T-helper 17 cell (primary cell): ENCODE results near the gene KLF16. TPM values are rescaled to one million over a fixed set of nuclear protein-coding genes. Genes with fewer than 3 reads are reported as not detected.
A peak's percentile ranks its signal among the peaks of the same experiment; 100 is the strongest.

Source experiments
- ATAC-seq: fragments of 150-1000 bp; cut with Tn5 transposase; 2 replicates; pipeline ENCODE4 v1.10.0; 2021; ENCODE audit warnings: mild to moderate bottlenecking, moderate library complexity
- DNase-seq, 3 donors: peaks; one replicate each; pipeline versions ENCODE4 v3.0.0 to v3.0.0-alpha.2; 2020 to 2021
- H3K9me3 ChIP-seq: one replicate; pipeline ENCODE4 v1.7.0; 2013; ENCODE audit warnings: low read length, mild to moderate bottlenecking; ENCODE audit not compliant: control insufficient read depth, poor library complexity, severe bottlenecking
- H3K27ac Mint-ChIP-seq: one replicate; pipeline ENCODE4 v1.8.0; 2022; ENCODE audit warnings: mild to moderate bottlenecking, moderate library complexity, mixed read lengths
- H3K27me3 Mint-ChIP-seq: one replicate; pipeline ENCODE4 v1.8.0; 2022; ENCODE audit warnings: mixed read lengths
- H3K36me3 Mint-ChIP-seq: one replicate; pipeline ENCODE4 v1.8.0; 2022; ENCODE audit warnings: low read depth, mixed read lengths
- H3K4me1 Mint-ChIP-seq: one replicate; pipeline ENCODE4 v1.8.0; 2022; ENCODE audit warnings: mild to moderate bottlenecking, mixed read lengths
- H3K4me3 Mint-ChIP-seq: one replicate; pipeline ENCODE4 v1.8.0; 2022; ENCODE audit warnings: mild to moderate bottlenecking, moderate library complexity, mixed read lengths
- total RNA-seq, 4 donors: library from RNA in 2 of 4; stranded (reverse) in 2 of 4; gene quantifications; one replicate each; pipeline ENCODE4 v1.2.3 and lab custom pipeline; 2022 to 2026

Gene KLF16
- total RNA-seq, 2 donors from 2014 or later: 37.9 to 46.5 TPM

DNA sequence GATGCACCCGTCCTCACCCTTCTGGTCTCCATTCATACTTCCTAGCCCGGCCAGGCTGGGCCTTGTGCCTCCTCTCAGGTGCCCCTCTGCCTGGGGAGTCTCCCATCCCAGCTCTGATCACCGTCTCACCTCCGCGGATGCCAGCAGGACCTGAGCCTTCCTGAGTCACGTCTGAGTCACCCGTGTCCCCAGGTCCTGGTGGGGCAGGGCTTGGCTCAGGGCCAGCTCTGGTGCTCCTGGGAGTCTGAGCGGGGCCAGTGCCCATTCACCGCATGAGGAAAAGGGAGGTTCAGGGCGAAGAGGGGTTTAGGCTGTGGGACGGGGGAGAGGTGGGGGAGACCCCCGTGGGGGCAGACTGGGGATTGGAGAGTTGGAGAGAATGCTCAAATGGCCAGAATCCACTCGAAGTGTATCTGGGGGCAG is 51.9 kb downstream of the KLF16 start:
- Mint-ChIP-seq H3K4me1 (peaks cover 12% of the 10 kb centered on the region), H3K36me3 (no peaks in the 10 kb centered on the region), H3K4me3 (peak overlapping the region; percentile 96), H3K27me3 (no peaks in the 10 kb centered on the region), H3K27ac (no peak overlapping the region)
- peak in 2 of 3 donors; percentile 36 to 53 for DNase-seq
- no peaks in the 10 kb centered on the region for H3K9me3 ChIP-seq
- ATAC-seq: no peak

DNA sequence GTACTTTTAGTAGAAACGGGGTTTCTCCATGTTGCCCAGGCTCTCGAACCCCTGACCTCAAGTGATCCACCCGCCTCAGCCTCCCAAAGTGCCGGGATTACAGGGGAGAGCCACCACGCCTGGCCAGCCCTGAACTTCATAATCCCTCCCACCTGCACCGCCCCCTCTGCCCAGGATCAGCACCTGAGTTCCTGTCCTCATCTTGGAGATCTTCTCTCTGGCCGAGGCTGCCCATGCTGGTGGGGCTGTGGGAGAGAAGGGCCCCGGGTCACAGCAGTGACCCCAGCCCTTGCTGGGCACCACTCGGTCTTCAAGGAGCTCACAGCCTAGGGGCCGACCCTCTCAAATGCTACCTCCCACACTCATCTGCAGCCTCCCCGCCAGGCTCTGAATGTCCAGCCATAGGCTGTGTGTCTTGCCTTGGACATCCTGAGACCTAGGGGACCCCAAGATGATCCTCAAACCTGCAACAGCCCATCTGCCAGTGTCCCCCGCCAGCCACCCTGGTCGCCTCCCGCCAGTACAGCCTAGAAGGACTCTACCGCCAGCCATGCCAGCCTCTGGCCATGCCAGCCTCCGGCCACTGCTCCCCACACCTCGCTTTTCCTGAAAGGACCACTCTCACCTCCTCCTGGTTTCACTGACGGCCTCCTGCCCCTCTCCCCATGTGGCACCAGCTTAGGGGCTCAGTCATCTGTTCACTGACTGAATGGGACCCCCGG is 52.8 kb downstream of the KLF16 start:
- Mint-ChIP-seq H3K27me3 (no peaks in the 10 kb centered on the region), H3K27ac (peak overlapping the region; percentile 62), H3K36me3 (no peaks in the 10 kb centered on the region), H3K4me1 (peaks cover 12% of the 10 kb centered on the region), H3K4me3 (peak overlapping the region; percentile 96)
- DNase-seq (no peak), ATAC-seq (no peak)
- no peaks in the 10 kb centered on the region for H3K9me3 ChIP-seq

DNA sequence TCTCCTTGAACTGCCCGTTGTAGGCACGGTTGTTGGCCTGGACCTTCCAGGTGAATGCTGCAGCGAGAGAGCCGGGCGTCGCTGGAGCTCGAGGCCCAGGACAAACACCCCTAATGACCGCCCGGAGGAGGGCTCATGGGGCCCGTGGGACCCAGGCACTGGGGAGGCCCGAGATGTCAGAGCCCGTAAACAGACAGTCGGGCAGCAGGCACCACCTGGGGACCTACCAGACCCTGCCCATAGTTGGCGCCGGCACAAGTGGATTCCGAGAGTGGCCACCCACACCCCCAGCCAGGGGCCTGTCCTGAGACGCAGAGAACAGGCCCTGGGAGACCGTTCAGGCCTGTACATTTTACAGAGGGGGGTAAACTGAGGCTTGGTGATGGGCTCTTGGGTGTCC is 53.7 kb downstream of the KLF16 start:
- H3K9me3 ChIP-seq: no peaks in the 10 kb centered on the region
- Mint-ChIP-seq H3K4me1 (peaks cover 12% of the 10 kb centered on the region), H3K27ac (no peak overlapping the region), H3K36me3 (no peaks in the 10 kb centered on the region), H3K4me3 (no peak overlapping the region), H3K27me3 (no peaks in the 10 kb centered on the region)
- DNase-seq (no peak), ATAC-seq (no peak)

DNA sequence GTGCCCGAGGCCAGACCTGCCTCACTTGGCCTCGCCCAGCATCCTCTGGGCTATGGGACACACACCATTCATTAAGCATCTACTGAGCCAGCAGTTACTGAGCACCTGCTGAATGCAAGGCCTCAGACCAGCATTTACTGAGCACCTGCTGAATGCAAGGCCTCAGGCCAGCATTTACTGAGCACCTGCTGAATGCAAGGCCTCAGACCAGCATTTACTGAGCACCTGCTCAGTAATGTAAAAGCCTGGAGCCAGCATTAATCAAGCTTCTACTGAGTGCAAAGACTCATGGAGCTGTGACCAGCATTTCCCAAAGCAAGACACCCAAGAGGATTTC is 55.0 kb downstream of the KLF16 start:
- H3K27me3 Mint-ChIP-seq: no peaks in the 10 kb centered on the region
- no peaks in the 10 kb centered on the region for H3K9me3 ChIP-seq
- H3K4me3 Mint-ChIP-seq: no peak overlapping the region
- no peak overlapping the region for H3K27ac Mint-ChIP-seq
- no peaks in the 10 kb centered on the region for H3K36me3 Mint-ChIP-seq
- no peak for DNase-seq
- ATAC-seq: no peak
- H3K4me1 Mint-ChIP-seq: peaks cover 12% of the 10 kb centered on the region

DNA sequence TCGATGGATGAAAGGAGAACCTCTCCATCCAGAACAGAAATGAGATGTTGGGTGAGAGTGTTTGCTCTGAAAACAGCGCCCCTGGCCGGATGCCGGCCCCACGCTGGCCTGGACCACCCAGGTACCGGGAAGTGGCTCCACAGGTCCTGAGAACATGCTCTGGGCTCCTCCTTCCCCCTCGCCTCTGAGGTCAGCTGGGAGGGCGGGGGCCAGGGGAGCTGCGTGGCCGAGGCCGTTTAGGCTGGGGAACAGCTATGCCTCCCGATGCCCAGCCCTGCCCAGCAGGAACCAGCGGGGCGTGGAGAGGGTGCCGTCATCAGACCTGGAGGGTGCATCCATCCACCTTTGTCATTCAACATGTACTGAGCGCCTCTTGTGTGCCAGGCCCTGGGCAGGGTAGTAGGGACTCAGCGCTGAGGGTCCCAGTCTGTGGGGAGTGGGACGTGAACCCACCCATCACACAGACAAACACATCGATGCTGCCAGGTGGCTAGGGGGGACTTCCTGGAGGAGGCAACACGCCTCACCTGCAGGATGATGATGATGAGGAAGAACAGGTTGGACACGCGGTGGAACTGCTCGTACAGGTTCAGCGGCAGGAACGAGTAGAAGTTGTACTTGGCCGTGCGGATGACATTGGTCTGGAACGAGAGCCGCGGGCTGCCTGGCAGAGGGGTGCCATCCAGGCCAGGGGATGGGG is 55.5 kb downstream of the KLF16 start:
- Mint-ChIP-seq H3K4me1 (peaks cover 9% of the 10 kb centered on the region), H3K27ac (no peak overlapping the region), H3K36me3 (no peaks in the 10 kb centered on the region), H3K4me3 (no peak overlapping the region), H3K27me3 (no peaks in the 10 kb centered on the region)
- DNase-seq (no peak), ATAC-seq (no peak)
- no peaks in the 10 kb centered on the region for H3K9me3 ChIP-seq

DNA sequence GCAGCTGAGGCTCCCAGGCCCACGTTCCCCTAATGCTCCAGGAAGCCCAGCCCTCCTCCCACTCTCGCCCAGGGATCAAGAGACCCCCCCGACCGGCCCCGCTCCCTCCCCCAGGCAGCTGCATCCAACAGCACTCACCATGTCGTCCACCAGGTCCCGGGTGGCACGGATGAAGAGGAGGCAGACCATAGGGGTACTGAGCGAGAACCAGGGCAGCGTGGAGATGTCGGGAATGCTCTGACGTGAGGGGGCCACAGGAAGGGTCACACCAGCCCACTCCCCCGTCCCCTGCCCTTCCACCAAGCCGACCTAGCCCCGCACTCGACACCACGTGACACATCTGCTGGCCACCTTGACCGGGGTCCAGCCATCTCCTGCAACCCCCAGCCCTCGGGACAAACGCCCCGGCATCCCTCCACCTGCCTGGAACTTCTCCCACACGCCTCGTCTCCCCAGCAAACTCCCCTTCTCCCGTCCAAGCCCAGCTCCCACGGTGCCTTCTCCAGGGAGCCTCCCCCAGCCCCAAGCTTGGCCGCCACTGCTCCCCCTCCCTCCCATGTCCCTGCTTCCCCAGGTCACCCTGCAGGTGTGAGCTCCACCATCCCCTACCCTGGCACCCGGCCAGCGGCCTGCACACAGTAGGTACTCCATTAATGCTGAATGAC is 56.2 kb downstream of the KLF16 start:
- DNase-seq: no peak
- no peak overlapping the region for H3K27ac Mint-ChIP-seq

DNA sequence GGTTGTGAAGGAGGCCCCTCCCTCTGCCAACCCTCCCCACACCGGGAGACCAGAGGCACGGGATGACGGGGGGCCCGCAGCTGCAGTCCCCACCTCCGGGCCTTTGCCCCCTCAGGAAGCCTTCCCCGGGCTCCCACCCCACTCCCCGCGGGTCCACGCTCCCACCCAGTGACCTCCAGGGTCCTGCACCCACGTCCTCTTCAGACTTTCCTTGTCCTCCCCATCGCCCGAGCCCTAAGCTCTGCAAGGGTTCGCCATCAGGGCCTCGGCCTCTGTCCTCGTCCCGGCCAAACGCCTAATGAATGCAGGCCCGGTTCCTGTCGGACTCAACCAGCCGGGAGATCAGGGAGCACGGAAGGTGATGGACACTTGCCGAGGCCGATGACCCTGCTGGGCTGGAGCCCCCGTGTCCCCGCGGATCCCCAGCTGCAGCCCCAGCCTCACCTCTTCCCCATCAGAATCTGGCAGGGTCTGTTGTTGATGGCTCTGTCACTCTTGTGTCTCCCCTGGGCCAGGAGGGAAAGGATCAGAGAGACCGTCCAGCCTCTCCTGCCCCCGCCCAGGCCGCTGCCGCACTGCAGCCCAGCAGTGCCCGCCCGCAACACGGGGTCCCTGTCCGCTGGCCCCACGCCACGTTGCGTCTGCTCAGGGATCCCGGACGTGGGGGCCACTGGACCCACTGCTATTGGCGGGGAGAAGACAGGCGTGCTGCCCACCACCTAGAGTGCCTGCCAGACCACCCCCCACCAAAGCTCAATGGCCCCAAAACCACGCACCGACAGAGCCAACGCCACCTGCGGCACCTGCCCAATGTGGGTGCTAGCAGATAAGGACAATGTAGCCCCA is 57.0 kb downstream of the KLF16 start:
- no peak for DNase-seq
- no peaks in the 10 kb centered on the region for H3K27me3 Mint-ChIP-seq
- no peaks in the 10 kb centered on the region for H3K9me3 ChIP-seq
- H3K36me3 Mint-ChIP-seq: no peaks in the 10 kb centered on the region
- no peak overlapping the region for H3K27ac Mint-ChIP-seq
- peaks cover 3% of the 10 kb centered on the region for H3K4me1 Mint-ChIP-seq
- H3K4me3 Mint-ChIP-seq: no peak overlapping the region
- ATAC-seq: no peak

More for the DNA sequence above, 56.2 kb downstream of the KLF16 start:
- Mint-ChIP-seq H3K36me3 (no peaks in the 10 kb centered on the region), H3K27me3 (no peaks in the 10 kb centered on the region), H3K4me1 (peaks cover 5% of the 10 kb centered on the region), H3K4me3 (no peak overlapping the region)
- H3K9me3 ChIP-seq: no peaks in the 10 kb centered on the region
- no peak for ATAC-seq

DNA sequence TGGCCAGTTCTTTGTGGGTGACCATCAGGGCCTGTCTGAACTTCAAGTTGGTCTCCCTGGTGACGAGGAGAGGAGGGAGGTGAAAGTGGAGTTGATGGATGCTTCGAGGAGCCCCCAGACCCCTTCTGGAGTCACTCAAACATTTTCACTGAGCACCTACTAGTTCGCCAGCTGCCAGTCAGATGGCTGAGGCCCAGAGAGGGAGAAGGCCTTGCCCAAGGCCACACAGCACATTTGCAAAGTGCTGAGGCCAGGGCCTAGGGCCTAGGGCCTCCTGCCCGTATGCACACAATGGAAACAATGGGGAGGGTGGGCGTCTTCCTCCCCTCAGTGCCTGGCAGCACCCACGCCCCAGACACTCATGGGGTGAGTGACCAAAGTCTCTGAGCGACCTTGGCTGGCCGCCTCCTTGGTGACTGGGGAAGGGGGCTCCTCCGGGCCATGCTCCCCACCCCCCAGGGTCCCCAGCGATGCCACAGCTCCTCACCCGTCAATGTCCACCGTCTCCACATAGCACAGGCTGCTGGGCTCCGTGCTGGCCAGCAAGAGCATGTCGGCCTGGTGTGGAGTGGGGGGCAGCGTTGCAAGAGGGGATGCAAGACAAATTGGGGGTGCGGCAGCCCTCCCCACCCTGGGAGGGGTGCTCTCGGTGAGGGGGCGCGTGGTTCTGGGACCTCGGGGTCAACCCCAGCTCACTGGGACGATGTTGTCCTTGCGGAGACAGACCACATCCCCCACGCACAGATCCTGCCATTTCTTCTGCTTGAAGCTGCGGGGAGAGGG is 57.8 kb downstream of the KLF16 start:
- H3K9me3 ChIP-seq: no peaks in the 10 kb centered on the region
- H3K4me3 Mint-ChIP-seq: no peak overlapping the region
- ATAC-seq: no peak

DNA sequence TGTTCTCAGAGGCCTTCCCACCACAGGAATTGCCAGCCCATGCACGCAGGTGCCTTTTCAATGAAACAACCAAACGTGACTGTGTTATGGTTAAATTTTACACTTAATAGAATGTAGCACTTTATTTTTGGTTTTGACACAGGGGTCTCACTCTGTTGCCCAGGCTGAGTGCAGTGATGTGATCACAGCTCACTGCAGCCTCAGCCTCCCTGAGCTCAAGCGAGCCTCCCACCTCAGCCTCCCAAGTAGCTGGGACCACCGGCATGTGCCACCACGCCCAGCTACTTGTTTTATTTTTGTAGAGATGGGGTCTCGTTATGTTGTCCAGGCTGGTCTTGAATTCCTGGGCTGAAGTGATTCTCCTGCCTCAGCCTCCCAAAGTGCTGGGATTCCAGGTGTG is 58.5 kb downstream of the KLF16 start:
- H3K27ac Mint-ChIP-seq: no peak overlapping the region
- ATAC-seq: no peak
- no peak for DNase-seq
- H3K4me1 Mint-ChIP-seq: peaks cover 2% of the 10 kb centered on the region
- no peak overlapping the region for H3K4me3 Mint-ChIP-seq
- H3K36me3 Mint-ChIP-seq: peaks cover 4% of the 10 kb centered on the region
- H3K27me3 Mint-ChIP-seq: no peaks in the 10 kb centered on the region
- no peaks in the 10 kb centered on the region for H3K9me3 ChIP-seq

More for the DNA sequence above, 57.8 kb downstream of the KLF16 start:
- Mint-ChIP-seq H3K4me1 (peaks cover 2% of the 10 kb centered on the region), H3K27ac (no peak overlapping the region), H3K27me3 (no peaks in the 10 kb centered on the region), H3K36me3 (no peaks in the 10 kb centered on the region)
- no peak for DNase-seq

Other genes with a start within 250 kb of the KLF16 start
- gene TCF3, start 211.0 kb downstream of the KLF16 start, total RNA-seq: 10 to 100 TPM; 46.9 to 47.4 TPM
- gene ONECUT3, start 110.1 kb downstream of the KLF16 start, total RNA-seq: not detected
- 1 to 10 TPM; 4.6 to 6.0 TPM for gene ATP8B3, start 51.3 kb downstream of the KLF16 start, total RNA-seq
- gene REXO1, start 15.1 kb downstream of the KLF16 start, total RNA-seq: 100 to 1,000 TPM in 1 of 2 donors, 10 to 100 TPM in 1; 98.7 to 107 TPM
- gene ABHD17A, start 21.9 kb upstream of the KLF16 start, total RNA-seq: 100 to 1,000 TPM; 121 to 125 TPM
- gene ADAT3, start 41.8 kb upstream of the KLF16 start, total RNA-seq: 1 to 10 TPM; 6.4 to 8.5 TPM
- 10 to 100 TPM; 19.2 to 20.7 TPM for gene SCAMP4, start 41.8 kb upstream of the KLF16 start, total RNA-seq
- 100 to 1,000 TPM; 110 to 117 TPM for gene CSNK1G2, start 77.6 kb upstream of the KLF16 start, total RNA-seq
- 10 to 100 TPM; 53.4 to 64.6 TPM for gene BTBD2, start 152.1 kb upstream of the KLF16 start, total RNA-seq
- gene MKNK2, start 187.7 kb upstream of the KLF16 start, total RNA-seq: 100 to 1,000 TPM; 256 to 288 TPM
- gene MOB3A, start 232.7 kb upstream of the KLF16 start, total RNA-seq: 100 to 1,000 TPM; 108 to 162 TPM
- gene IZUMO4, start 233.3 kb upstream of the KLF16 start, total RNA-seq: 10 to 100 TPM; 12.3 to 19.8 TPM